Ishikawa (cell line): ENCODE data around the gene MPZL3.

Source experiments
- CEBPB ChIP-seq: IDR thresholded peaks from 2 replicates; pipeline ENCODE4 v1.6.1; 2012
- CREB1 ChIP-seq: IDR thresholded peaks from 2 replicates; pipeline ENCODE4 v1.6.1; 2012; ENCODE audit warnings: low read depth
- EGR1 ChIP-seq: IDR thresholded peaks from 2 replicates; pipeline ENCODE4 v1.6.1; 2012
- EP300 ChIP-seq: IDR thresholded peaks from 2 replicates; pipeline ENCODE4 v1.6.1; 2012; ENCODE audit warnings: borderline replicate concordance
- FOXM1 ChIP-seq: IDR thresholded peaks from 2 replicates; pipeline ENCODE4 v1.6.1; 2012; ENCODE audit warnings: low read depth, borderline replicate concordance
- MAX ChIP-seq: IDR thresholded peaks from 2 replicates; pipeline ENCODE4 v1.6.1; 2012
- NFIC ChIP-seq: IDR thresholded peaks from 2 replicates; pipeline ENCODE4 v1.6.1; 2012
- RAD21 ChIP-seq: IDR thresholded peaks from 2 replicates; pipeline ENCODE4 v1.6.1; 2012; ENCODE audit warnings: low read depth
- TAF1 ChIP-seq: IDR thresholded peaks from 2 replicates; pipeline ENCODE4 v1.6.1; 2012; ENCODE audit warnings: low read depth, mild to moderate bottlenecking
- TCF12 ChIP-seq: IDR thresholded peaks from 2 replicates; pipeline ENCODE4 v1.6.1; 2012; ENCODE audit warnings: low read depth
- TEAD4 ChIP-seq: IDR thresholded peaks from 2 replicates; pipeline ENCODE4 v1.6.1; 2012
- USF1 ChIP-seq: IDR thresholded peaks from 2 replicates; pipeline ENCODE4 v1.6.1; 2012
- YY1 ChIP-seq: IDR thresholded peaks from 2 replicates; pipeline ENCODE4 v1.6.1; 2012; ENCODE audit warnings: low read depth
- ZBTB7A ChIP-seq: IDR thresholded peaks from 2 replicates; pipeline ENCODE4 v1.6.1; 2012; ENCODE audit warnings: low read depth
- TF ChIP-seq, protein P1 (sequence below): IDR thresholded peaks from 2 replicates; pipeline ENCODE4 v1.6.1; 2012; ENCODE audit warnings: low read depth, mild to moderate bottlenecking

The MPZL3 gene

DNA sequence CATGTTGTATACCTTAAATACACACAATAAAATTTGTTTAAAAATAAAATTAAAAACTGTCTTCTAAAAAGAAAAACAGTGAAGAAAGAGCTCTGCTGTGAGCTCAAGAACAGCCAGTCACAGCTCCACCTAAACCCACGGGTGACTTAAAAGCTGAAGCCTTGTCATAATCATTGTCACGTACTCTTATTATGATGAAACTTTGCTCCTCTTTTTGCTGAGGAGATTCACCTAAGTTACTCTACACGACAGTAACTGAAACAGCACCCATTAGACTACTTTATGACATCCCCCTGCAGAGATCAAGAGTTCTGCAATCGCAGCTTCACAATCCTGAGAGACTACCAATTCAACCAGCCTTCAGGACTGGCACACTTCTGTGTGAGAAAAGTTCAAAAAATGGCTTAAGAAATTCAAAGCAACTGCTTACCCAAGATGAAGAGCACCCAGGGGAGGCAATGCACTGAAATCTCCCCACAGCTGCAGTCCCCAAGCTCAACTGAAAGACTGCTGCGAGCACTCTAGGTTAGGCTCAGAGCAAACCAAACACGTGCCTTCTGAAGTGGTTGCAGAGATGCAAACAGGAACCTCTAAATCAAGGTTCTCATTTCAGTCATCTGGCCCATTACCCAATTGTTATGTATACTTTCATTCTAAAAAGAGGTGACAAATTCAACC lies 27.5 kb downstream of the MPZL3 start, which contains the start of gene JAML:
Gene JAML, minus strand, starts transcription at position 501 of the 678 bp plus-strand sequence. CDS start 10,145 bp downstream, outside the sequence.
- no peak for TF ChIP-seq YY1
- no peak for TF ChIP-seq FOXM1
- TF ChIP-seq TEAD4: no peak
- TF ChIP-seq EGR1: no peak
- no peak for TF ChIP-seq NFIC
- no peak for TF ChIP-seq MAX
- TF ChIP-seq EP300: no peak
- TF ChIP-seq CEBPB: no peak
- no peak for TF ChIP-seq ZBTB7A
- TF ChIP-seq, protein P1, sequence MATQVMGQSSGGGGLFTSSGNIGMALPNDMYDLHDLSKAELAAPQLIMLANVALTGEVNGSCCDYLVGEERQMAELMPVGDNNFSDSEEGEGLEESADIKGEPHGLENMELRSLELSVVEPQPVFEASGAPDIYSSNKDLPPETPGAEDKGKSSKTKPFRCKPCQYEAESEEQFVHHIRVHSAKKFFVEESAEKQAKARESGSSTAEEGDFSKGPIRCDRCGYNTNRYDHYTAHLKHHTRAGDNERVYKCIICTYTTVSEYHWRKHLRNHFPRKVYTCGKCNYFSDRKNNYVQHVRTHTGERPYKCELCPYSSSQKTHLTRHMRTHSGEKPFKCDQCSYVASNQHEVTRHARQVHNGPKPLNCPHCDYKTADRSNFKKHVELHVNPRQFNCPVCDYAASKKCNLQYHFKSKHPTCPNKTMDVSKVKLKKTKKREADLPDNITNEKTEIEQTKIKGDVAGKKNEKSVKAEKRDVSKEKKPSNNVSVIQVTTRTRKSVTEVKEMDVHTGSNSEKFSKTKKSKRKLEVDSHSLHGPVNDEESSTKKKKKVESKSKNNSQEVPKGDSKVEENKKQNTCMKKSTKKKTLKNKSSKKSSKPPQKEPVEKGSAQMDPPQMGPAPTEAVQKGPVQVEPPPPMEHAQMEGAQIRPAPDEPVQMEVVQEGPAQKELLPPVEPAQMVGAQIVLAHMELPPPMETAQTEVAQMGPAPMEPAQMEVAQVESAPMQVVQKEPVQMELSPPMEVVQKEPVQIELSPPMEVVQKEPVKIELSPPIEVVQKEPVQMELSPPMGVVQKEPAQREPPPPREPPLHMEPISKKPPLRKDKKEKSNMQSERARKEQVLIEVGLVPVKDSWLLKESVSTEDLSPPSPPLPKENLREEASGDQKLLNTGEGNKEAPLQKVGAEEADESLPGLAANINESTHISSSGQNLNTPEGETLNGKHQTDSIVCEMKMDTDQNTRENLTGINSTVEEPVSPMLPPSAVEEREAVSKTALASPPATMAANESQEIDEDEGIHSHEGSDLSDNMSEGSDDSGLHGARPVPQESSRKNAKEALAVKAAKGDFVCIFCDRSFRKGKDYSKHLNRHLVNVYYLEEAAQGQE: no peak
- TF ChIP-seq RAD21: no peak
- TF ChIP-seq TCF12: no peak
- no peak for TF ChIP-seq TAF1
- no peak for TF ChIP-seq USF1
- no peak for TF ChIP-seq CREB1

DNA sequence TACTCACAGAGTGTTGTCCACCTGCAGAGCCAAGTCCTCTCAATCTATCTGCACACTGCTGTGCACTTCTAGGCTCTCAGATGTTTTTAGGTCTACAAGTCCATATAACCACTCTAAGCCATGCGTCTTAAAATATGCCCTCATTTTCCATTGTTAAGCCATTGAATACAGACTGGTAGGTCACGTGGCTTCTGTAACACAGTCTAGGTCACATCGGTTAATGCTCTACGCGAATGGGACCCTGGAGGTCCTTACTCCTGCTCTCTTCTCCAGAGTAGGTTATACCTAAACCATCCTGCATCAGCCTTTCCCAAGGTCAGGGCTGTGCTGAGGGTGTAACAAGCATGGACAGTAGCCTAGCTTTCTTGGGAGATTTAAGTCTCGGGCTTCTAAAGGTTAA lies 28.2 kb downstream of the MPZL3 start:
- no peak for TF ChIP-seq FOXM1
- no peak for TF ChIP-seq CEBPB
- no peak for TF ChIP-seq NFIC
- no peak for TF ChIP-seq EP300
- no peak for TF ChIP-seq TCF12
- TF ChIP-seq, protein P1: no peak
- no peak for TF ChIP-seq USF1
- TF ChIP-seq CREB1: no peak

DNA sequence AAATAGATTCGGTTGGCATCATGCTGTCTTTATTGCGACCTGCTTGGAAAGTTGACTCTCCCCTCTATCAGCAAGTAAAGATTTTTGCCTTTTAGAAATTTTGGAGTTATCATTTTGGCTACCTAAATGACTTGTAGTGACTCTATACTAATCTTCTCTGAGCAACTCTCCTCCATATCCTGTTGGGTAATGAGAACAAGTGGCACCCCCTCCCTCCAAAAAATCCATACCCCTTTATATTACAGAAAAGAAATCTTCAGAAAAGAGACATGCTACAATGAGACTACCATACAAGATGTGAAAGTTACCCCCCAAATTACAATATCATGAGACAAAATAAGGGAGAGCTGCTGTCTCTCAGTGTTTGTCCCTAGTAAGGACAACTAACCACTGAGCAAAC lies 28.6 kb downstream of the MPZL3 start:
- TF ChIP-seq USF1: no peak
- TF ChIP-seq TCF12: no peak
- TF ChIP-seq ZBTB7A: no peak
- TF ChIP-seq YY1: no peak
- no peak for TF ChIP-seq EP300
- no peak for TF ChIP-seq CEBPB
- no peak for TF ChIP-seq NFIC
- TF ChIP-seq CREB1: no peak

DNA sequence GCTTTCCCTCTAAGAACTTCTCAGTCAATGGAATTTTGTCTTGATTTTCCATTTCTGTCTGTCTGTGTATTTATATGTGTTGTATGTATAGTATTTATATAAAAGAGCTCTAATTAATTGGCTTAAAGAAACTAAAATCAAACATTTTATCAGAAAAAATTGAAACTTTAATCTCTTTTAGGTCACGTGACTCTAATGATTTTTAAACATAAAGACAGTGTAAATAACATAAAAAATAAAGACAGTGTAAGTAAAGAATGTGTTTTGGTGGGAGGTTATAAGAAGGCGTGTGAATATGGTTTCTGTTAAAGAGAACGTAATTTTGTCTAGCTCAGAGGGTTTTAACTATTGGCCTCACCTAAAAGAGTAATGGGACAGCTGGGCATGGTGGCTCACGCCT lies 29.7 kb downstream of the MPZL3 start:
- no peak for TF ChIP-seq NFIC
- TF ChIP-seq TCF12: no peak
- TF ChIP-seq EP300: no peak
- no peak for TF ChIP-seq CREB1
- TF ChIP-seq TEAD4: no peak

DNA sequence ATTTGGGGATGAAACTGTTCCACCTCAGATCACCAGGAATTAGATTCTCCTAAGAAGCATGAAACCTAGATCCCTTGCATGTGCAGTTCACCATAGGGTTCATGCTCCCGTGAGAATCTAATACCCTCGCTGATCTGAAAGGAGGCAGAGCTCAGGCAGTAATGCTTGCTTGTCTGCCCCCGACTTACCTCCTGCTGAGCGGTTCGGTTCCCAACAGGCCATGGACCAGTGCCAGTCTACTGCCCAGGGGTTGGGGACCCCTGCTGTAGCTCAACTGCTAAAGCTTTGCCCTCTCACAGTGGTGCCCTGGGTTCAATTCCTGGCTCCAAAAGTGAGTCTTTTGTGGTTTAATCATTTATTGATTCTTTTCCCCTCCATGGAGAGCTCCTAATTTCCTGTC lies 30.7 kb downstream of the MPZL3 start:
- no peak for TF ChIP-seq MAX
- TF ChIP-seq TCF12: no peak
- no peak for TF ChIP-seq RAD21
- TF ChIP-seq TEAD4: no peak
- no peak for TF ChIP-seq YY1
- no peak for TF ChIP-seq ZBTB7A
- no peak for TF ChIP-seq CREB1
- no peak for TF ChIP-seq CEBPB
- no peak for TF ChIP-seq USF1

DNA sequence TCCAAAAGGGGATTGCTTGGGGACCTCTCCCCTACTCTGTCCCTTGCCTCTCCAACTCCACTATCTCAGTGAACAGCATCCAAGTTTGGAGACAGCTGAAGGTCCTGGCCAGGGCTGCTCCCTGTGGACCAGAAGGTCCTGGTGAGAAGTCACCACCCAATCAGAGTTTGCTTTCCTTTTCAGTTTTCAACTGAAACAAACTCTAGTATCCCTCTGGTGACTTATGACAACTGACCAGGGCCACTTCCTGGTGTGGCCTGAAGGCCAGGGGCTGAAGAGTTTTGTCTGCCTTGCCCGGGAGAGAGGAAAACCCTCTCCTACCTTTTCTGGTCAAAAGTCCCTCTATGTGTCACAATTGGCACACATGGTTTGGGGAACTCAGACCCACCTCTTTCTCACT lies 32.4 kb downstream of the MPZL3 start:
- TF ChIP-seq TAF1 (no peak), TEAD4 (no peak), CEBPB (no peak), EP300 (no peak), TCF12 (no peak), CREB1 (no peak), FOXM1 (no peak)
- TF ChIP-seq, protein P1: no peak
